GM19324 (cell line): ENCODE data around the gene CHRNB4.
A peak's percentile ranks its signal among the peaks of the same experiment; 100 is the strongest.
"Not testable (repeated sequence)": the region's sequence is repeated elsewhere in the genome, so short reads cannot be mapped to it uniquely, and the experiment has no call there.

Experiments
- ATAC-seq: cut with Tn5 transposase; IDR thresholded peaks from one replicate; pipeline ENCODE4 v1.9.1; 2021; ENCODE audit warnings: mild to moderate bottlenecking, moderate library complexity; ENCODE audit not compliant: unreplicated experiment, low FRiP score

CHRNB4 gene

GRCh38 chr15:78618490-78618934 lies 22.5 kb downstream of the CHRNB4 start:
- peak; percentile 49 for ATAC-seq

- ATAC-seq = no peak
These were observed 22.9 kb downstream of the CHRNB4 start for GRCh38 chr15:78618064-78618463.

- ATAC-seq = no peak
These were observed 23.5 kb downstream of the CHRNB4 start for GRCh38 chr15:78617516-78617915.

GRCh38 chr15:78617076-78617475 lies 23.9 kb downstream of the CHRNB4 start:
- no peak for ATAC-seq

GRCh38 chr15:78616506-78616905 lies 24.5 kb downstream of the CHRNB4 start:
- no peak for ATAC-seq

GRCh38 chr15:78615151-78615589 lies 25.8 kb downstream of the CHRNB4 start:
- no peak for ATAC-seq

GRCh38 chr15:78614021-78614420 lies 27.0 kb downstream of the CHRNB4 start:
- ATAC-seq = no peak

GRCh38 chr15:78609551-78609950 lies 31.5 kb downstream of the CHRNB4 start:
- ATAC-seq = not testable (repeated sequence)

GRCh38 chr15:78605680-78606079 lies 35.3 kb downstream of the CHRNB4 start:
- no peak for ATAC-seq

- no peak for ATAC-seq
These were observed 35.8 kb downstream of the CHRNB4 start for GRCh38 chr15:78605201-78605600.

- no peak for ATAC-seq
These were observed 36.6 kb downstream of the CHRNB4 start for GRCh38 chr15:78604420-78604819.

GRCh38 chr15:78603467-78603866 lies 37.5 kb downstream of the CHRNB4 start:
- ATAC-seq = no peak

- ATAC-seq = no peak
These were observed 41.8 kb downstream of the CHRNB4 start for GRCh38 chr15:78599189-78599588.

- no peak for ATAC-seq
These were observed 42.7 kb downstream of the CHRNB4 start for GRCh38 chr15:78598348-78598747.

GRCh38 chr15:78597583-78597982 lies 43.4 kb downstream of the CHRNB4 start:
- ATAC-seq = no peak

GRCh38 chr15:78574944-78575343 lies 66.1 kb downstream of the CHRNB4 start:
- ATAC-seq = no peak
